RWPE1 (cell line): ENCODE measurements around the gene PSTK.

Experiments
- CTCF ChIA-PET: fragments of 350-600 bp; sonication (Branson Sonifier 250); formaldehyde crosslinking; extraction: SDS; loops from one replicate; lab custom pipeline; 2021; lab: Yijun Ruan, JAX
- POLR2A ChIA-PET: fragments of 400-600 bp; formaldehyde crosslinking; extraction: SDS; loops from one replicate; lab custom pipeline; 2020; ENCODE audit warnings: antibody characterized with exemption; ENCODE audit not compliant: low non-redundant PET; lab: Yijun Ruan, JAX
- DNase-seq: peaks from one replicate; pipeline ENCODE4 v3.0.0; 2012; ENCODE audit warnings: low spot score
- H3K27ac ChIP-seq: fragments of 450-650 bp; 2 replicates; pipeline ENCODE4 v1.5.1; 2017
- CTCF ChIP-seq: fragments of 450-650 bp; conservative IDR thresholded peaks from 2 replicates; pipeline ENCODE4 v1.5.1; 2017; ENCODE audit warnings: low read depth, mild to moderate bottlenecking

PSTK gene

GRCh38 chr10:123019941-123020703, 39.9 kb downstream of the PSTK start:
- POLR2A ChIA-PET: no interaction called here

DNA sequence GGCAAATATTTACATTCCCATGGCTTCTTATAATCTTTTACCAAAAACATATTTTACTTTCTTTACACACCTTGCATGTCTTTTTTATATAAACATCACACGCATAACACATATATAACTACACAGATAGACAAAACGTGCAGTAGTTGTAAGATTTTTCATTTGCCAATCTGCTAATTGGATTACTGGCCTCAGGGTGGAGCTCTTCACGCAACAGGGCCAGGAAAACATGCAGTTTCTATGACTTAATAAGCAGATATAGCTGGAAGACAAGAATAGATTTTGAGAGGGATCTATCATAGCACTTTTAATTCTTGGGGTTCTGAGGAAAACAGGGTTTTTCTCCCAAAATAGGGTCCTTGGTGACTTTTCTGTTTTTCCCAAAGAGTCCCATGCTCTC, 41.3 kb downstream of the PSTK start:
- ChIA-PET POLR2A (no interaction called here), CTCF (interaction anchor here (0.8 to 1.2 kb wide), 6 partner anchors 11 to 586 kb away, joined by 3 to 6 read pairs (median 4); partner anchors contain the start of genes ACADSB and IKZF5)
- no peak overlapping the region for H3K27ac ChIP-seq
- no peak; the same call in 1 of the 2 replicates for TF ChIP-seq CTCF
- DNase-seq: no peak

More at GRCh38 chr10:123019941-123020703, 39.9 kb downstream of the PSTK start:
- CTCF ChIA-PET: interaction anchor here (0.6 kb wide), 1 partner anchor 1452 kb away, joined by 3 read pairs; no protein-coding TSS in a partner anchor
- TF ChIP-seq CTCF: no peak
- no peak overlapping the region for H3K27ac ChIP-seq
- no peak for DNase-seq

- ChIA-PET CTCF (interaction anchor here (1.0 kb wide), 1 partner anchor 9 kb away, joined by 4 read pairs; no protein-coding TSS in a partner anchor), POLR2A (no interaction called here)
- DNase-seq: no peak
- TF ChIP-seq CTCF: no peak
- no peak overlapping the region for H3K27ac ChIP-seq
Observed at GRCh38 chr10:123024540-123024939, 44.3 kb downstream of the PSTK start.

GRCh38 chr10:123026302-123026701, 46.1 kb downstream of the PSTK start:
- no peak overlapping the region for H3K27ac ChIP-seq
- POLR2A ChIA-PET: no interaction called here
- TF ChIP-seq CTCF: no peak
- CTCF ChIA-PET: no interaction called here
- DNase-seq: no peak

- H3K27ac ChIP-seq: no peak overlapping the region
- POLR2A ChIA-PET: no interaction called here
- no peak for TF ChIP-seq CTCF
- DNase-seq: no peak
- CTCF ChIA-PET: no interaction called here
Observed at GRCh38 chr10:123027861-123028260, 47.7 kb downstream of the PSTK start.

DNA sequence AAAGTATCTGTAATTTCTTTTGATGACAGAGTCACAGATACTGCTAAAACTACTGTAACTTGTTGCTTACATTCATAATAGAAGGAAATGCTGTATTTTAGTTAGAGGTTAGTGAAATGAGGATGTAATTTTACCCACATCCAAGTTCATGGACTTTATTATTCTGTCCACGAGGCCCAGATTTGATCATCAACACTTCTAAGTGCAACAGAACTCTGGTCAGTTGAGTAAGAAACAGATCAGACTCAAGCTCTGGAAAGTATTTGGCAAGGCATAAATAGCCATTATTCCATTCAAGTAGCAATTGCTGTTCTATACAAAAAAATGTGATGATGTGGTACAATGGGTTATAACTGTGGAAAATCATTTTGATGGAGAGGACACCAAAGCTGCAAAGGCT, 50.9 kb downstream of the PSTK start:
- CTCF ChIA-PET: no interaction called here
- H3K27ac ChIP-seq: no peak overlapping the region
- TF ChIP-seq CTCF: no peak
- POLR2A ChIA-PET: no interaction called here
- DNase-seq: no peak
